Measurements from ENCODE around the gene TMEM19.

Gene TMEM19

GRCh38 chr12:71653137-71653536 lies 32.7 kb upstream of the TMEM19 start:
- no peak for ATAC-seq
- TF ChIP-seq TSHZ2 (CRISPR knock-in tag; IDR thresholded peaks at IDR 0.05) (no peak), ZFP3 (CRISPR knock-in tag; IDR thresholded peaks at IDR 0.05) (no peak), ZFP30 (CRISPR knock-in tag; IDR thresholded peaks at IDR 0.05) (peak; percentile 99), ZC3H10 (CRISPR knock-in tag; IDR thresholded peaks at IDR 0.05) (no peak), ISL1 (CRISPR knock-in tag; IDR thresholded peaks at IDR 0.05) (no peak), ZNF8 (CRISPR knock-in tag; IDR thresholded peaks at IDR 0.05) (no peak), TCF4 (CRISPR knock-in tag; IDR thresholded peaks at IDR 0.05; ENCODE audit: borderline replicate concordance) (no peak), GLIS3 (CRISPR knock-in tag; IDR thresholded peaks at IDR 0.05) (no peak)

- ATAC-seq: no peak
- TF ChIP-seq SNAI2 (CRISPR knock-in tag; IDR thresholded peaks at IDR 0.05): no peak
- no peak for TF ChIP-seq ISL1 (CRISPR knock-in tag; IDR thresholded peaks at IDR 0.05)
- no peak for TF ChIP-seq TSHZ2 (CRISPR knock-in tag; IDR thresholded peaks at IDR 0.05)
- TF ChIP-seq TCF4 (CRISPR knock-in tag; IDR thresholded peaks at IDR 0.05; ENCODE audit: borderline replicate concordance): no peak
- no peak for TF ChIP-seq CSRNP3 (CRISPR knock-in tag; IDR thresholded peaks at IDR 0.05)
- TF ChIP-seq BACH2 (CRISPR knock-in tag; IDR thresholded peaks at IDR 0.05; ENCODE audit: borderline replicate concordance): no peak
- no peak for TF ChIP-seq ZFP3 (CRISPR knock-in tag; IDR thresholded peaks at IDR 0.05)
- no peak for TF ChIP-seq GLIS3 (CRISPR knock-in tag; IDR thresholded peaks at IDR 0.05)
- no peak for TF ChIP-seq ZNF565 (CRISPR knock-in tag; conservative IDR thresholded peaks at IDR 0.05; ENCODE audit: low read depth)
- TF ChIP-seq, protein P1, sequence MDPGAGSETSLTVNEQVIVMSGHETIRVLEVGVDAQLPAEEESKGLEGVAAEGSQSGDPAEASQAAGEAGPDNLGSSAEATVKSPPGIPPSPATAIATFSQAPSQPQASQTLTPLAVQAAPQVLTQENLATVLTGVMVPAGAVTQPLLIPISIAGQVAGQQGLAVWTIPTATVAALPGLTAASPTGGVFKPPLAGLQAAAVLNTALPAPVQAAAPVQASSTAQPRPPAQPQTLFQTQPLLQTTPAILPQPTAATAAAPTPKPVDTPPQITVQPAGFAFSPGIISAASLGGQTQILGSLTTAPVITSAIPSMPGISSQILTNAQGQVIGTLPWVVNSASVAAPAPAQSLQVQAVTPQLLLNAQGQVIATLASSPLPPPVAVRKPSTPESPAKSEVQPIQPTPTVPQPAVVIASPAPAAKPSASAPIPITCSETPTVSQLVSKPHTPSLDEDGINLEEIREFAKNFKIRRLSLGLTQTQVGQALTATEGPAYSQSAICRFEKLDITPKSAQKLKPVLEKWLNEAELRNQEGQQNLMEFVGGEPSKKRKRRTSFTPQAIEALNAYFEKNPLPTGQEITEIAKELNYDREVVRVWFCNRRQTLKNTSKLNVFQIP (CRISPR knock-in tag; IDR thresholded peaks at IDR 0.05; ENCODE audit: borderline replicate concordance, low read depth): no peak
- no peak for TF ChIP-seq ZC3H10 (CRISPR knock-in tag; IDR thresholded peaks at IDR 0.05)
- no peak for TF ChIP-seq ZNF8 (CRISPR knock-in tag; IDR thresholded peaks at IDR 0.05)
- no peak for TF ChIP-seq TOX (CRISPR knock-in tag; IDR thresholded peaks at IDR 0.05; ENCODE audit: borderline replicate concordance)
- TF ChIP-seq RARB (CRISPR knock-in tag; IDR thresholded peaks at IDR 0.05): no peak
These were observed 31.7 kb upstream of the TMEM19 start for GRCh38 chr12:71654200-71654599.

GRCh38 chr12:71655495-71655894 lies 30.4 kb upstream of the TMEM19 start:
- no peak for ATAC-seq
- TF ChIP-seq TOX (CRISPR knock-in tag; IDR thresholded peaks at IDR 0.05; ENCODE audit: borderline replicate concordance) (no peak), ISL1 (CRISPR knock-in tag; IDR thresholded peaks at IDR 0.05) (no peak)

DNA sequence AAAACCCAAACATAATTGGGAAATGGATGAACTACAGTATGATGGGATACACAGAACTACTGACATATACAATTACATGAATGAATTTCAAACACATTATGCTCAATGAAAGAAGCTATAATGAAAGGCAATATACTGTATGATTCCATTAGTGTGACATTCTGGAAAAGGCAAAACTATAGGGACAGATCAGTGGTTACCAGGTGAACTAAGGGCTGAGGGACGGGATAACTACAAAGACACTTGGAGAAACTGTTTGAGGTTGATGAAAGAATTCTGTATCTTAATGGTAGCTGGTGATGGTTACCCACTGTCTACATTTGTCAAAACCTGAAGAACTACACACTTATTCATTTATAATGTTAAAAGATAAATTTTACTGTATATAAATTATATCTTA lies 30.0 kb upstream of the TMEM19 start:
- no peak for ATAC-seq

More for the DNA sequence above, 30.0 kb upstream of the TMEM19 start:
- TF ChIP-seq CSDC2 (CRISPR knock-in tag; IDR thresholded peaks at IDR 0.05) (no peak), TOX (CRISPR knock-in tag; IDR thresholded peaks at IDR 0.05; ENCODE audit: borderline replicate concordance) (no peak), RARB (CRISPR knock-in tag; IDR thresholded peaks at IDR 0.05) (no peak), ZFP3 (CRISPR knock-in tag; IDR thresholded peaks at IDR 0.05) (no peak), ARNTL (CRISPR knock-in tag; IDR thresholded peaks at IDR 0.05; ENCODE audit: borderline replicate concordance, low read depth) (no peak)
- TF ChIP-seq, protein P1 (CRISPR knock-in tag; IDR thresholded peaks at IDR 0.05; ENCODE audit: borderline replicate concordance, low read depth): no peak
